GM23338 (cell line): Measurements from ENCODE around the gene MEAK7. TPM values are rescaled to one million over a fixed set of nuclear protein-coding genes. Genes with fewer than 3 reads are reported as not detected.
"Not testable (repeated sequence)": the region's sequence is repeated elsewhere in the genome, so short reads cannot be mapped to it uniquely, and the experiment has no call there.

ENCODE experiments used
- ATAC-seq: fragments of 200-7000 bp; cut with Tn5 transposase; 3 replicates; pipeline ENCODE4 v1.9.1; 2020
- DNase-seq: peaks from one replicate; pipeline ENCODE4 v3.0.0-alpha.2; 2015; ENCODE audit warnings: low spot score
- H2AFZ ChIP-seq: fragments of 200-600 bp; sonication (generic); 2 replicates; pipeline ENCODE4 v1.8.0; 2016; ENCODE audit warnings: antibody characterized with exemption, mild to moderate bottlenecking, moderate library complexity
- H3F3A ChIP-seq: fragments of 200-600 bp; sonication (generic); replicated peaks from 2 replicates; pipeline ENCODE4 v1.8.0; 2017; ENCODE audit warnings: antibody characterized with exemption, mixed run types, low read depth
- H3K27ac ChIP-seq: fragments of 200-600 bp; sonication (generic); 2 replicates; pipeline ENCODE4 v1.6.1; 2016; ENCODE audit warnings: low read depth
- H3K27me3 ChIP-seq: fragments of 200-600 bp; sonication (generic); 2 replicates; pipeline ENCODE4 v1.8.0; 2016; ENCODE audit warnings: mild to moderate bottlenecking, mixed run types, moderate library complexity; ENCODE audit not compliant: insufficient read depth
- H3K36me3 ChIP-seq: fragments of 200-600 bp; sonication (generic); 2 replicates; pipeline ENCODE4 v1.8.0; 2016; ENCODE audit warnings: mild to moderate bottlenecking; ENCODE audit not compliant: insufficient read depth
- H3K4me1 ChIP-seq: fragments of 200-600 bp; sonication (generic); 2 replicates; pipeline ENCODE4 v1.8.0; 2016; ENCODE audit warnings: mild to moderate bottlenecking, moderate library complexity; ENCODE audit not compliant: insufficient read depth
- H3K4me2 ChIP-seq: fragments of 200-600 bp; sonication (generic); 2 replicates; pipeline ENCODE4 v1.7.1; 2017; ENCODE audit warnings: mixed run types
- H3K4me3 ChIP-seq: fragments of 200-600 bp; sonication (generic); 2 replicates; pipeline ENCODE4 v1.6.1; 2016; ENCODE audit warnings: mixed run types
- H3K79me2 ChIP-seq: fragments of 200-600 bp; sonication (generic); replicated peaks from 2 replicates; pipeline ENCODE4 v1.8.0; 2017; ENCODE audit warnings: mild to moderate bottlenecking; ENCODE audit not compliant: insufficient read depth
- H3K9me2 ChIP-seq: fragments of 200-600 bp; sonication (generic); 2 replicates; pipeline ENCODE4 v1.8.0; 2017; ENCODE audit not compliant: insufficient read depth
- H4K20me1 ChIP-seq: fragments of 200-600 bp; sonication (generic); replicated peaks from 2 replicates; pipeline ENCODE4 v1.8.0; 2017; ENCODE audit warnings: mild to moderate bottlenecking; ENCODE audit not compliant: insufficient read depth
- H3K27ac Mint-ChIP-seq: 2 replicates; pipeline ENCODE4 v1.8.0; 2020; ENCODE audit warnings: inconsistent platforms, mild to moderate bottlenecking, moderate library complexity, mixed read lengths
- H3K27me3 Mint-ChIP-seq: 3 replicates; pipeline ENCODE4 v1.8.0; 2022; ENCODE audit warnings: low read depth, mild to moderate bottlenecking, moderate library complexity, mixed read lengths, inconsistent platforms; ENCODE audit not compliant: insufficient read depth, poor library complexity
- H3K36me3 Mint-ChIP-seq: 3 replicates; pipeline ENCODE4 v1.8.0; 2021; ENCODE audit warnings: low read depth, mild to moderate bottlenecking, inconsistent platforms, moderate library complexity, mixed read lengths
- H3K4me1 Mint-ChIP-seq: 3 replicates; pipeline ENCODE4 v1.8.0; 2020; ENCODE audit warnings: mild to moderate bottlenecking, inconsistent platforms, mixed read lengths
- H3K4me3 Mint-ChIP-seq: 3 replicates; pipeline ENCODE4 v1.8.0; 2021; ENCODE audit warnings: moderate library complexity, mild to moderate bottlenecking, inconsistent platforms, mixed read lengths
- H3K9me3 Mint-ChIP-seq: 3 replicates; pipeline ENCODE4 v1.8.0; 2020; ENCODE audit warnings: moderate library complexity, mild to moderate bottlenecking, inconsistent platforms, mixed read lengths
- JUNB ChIP-seq: IDR thresholded peaks from one replicate; pipeline ENCODE4 v1.6.1; 2016; ENCODE audit warnings: antibody characterized with exemption; ENCODE audit not compliant: unreplicated experiment
- NANOG ChIP-seq: IDR thresholded peaks from 2 replicates; pipeline ENCODE4 v1.6.1; 2016; ENCODE audit warnings: antibody characterized with exemption, borderline replicate concordance
- polyA plus RNA-seq: library from polyadenylated mRNA; unstranded; fragments of >200 nt; fragmentation: Nextera tagmentation; extraction: Ambion mirVana; gene quantifications from 2 replicates; pipeline ENCODE4 v1.2.1, GENCODE V29; 2016
- total RNA-seq: library from RNA; depleted of rRNA; stranded (reverse); fragments of >200 nt; shearing (Covaris generic); gene quantifications from 2 replicates; pipeline ENCODE4 v1.2.3, GENCODE V29; 2014
- TF ChIP-seq, protein P1 (sequence below): IDR thresholded peaks from one replicate; pipeline ENCODE4 v1.6.1; 2018; ENCODE audit warnings: antibody characterized with exemption; ENCODE audit not compliant: unreplicated experiment
- TF ChIP-seq, protein P2 (sequence below): fragments of 250-450 bp; sonication (Bioruptor Pico); IDR thresholded peaks from 2 replicates; pipeline ENCODE4 v1.5.0; 2020; ENCODE audit warnings: mild to moderate bottlenecking, moderate library complexity

MEAK7 gene
- total and polyA plus RNA-seq, 2 experiments from 2014 or later = 7.5 to 17.2 TPM

DNA sequence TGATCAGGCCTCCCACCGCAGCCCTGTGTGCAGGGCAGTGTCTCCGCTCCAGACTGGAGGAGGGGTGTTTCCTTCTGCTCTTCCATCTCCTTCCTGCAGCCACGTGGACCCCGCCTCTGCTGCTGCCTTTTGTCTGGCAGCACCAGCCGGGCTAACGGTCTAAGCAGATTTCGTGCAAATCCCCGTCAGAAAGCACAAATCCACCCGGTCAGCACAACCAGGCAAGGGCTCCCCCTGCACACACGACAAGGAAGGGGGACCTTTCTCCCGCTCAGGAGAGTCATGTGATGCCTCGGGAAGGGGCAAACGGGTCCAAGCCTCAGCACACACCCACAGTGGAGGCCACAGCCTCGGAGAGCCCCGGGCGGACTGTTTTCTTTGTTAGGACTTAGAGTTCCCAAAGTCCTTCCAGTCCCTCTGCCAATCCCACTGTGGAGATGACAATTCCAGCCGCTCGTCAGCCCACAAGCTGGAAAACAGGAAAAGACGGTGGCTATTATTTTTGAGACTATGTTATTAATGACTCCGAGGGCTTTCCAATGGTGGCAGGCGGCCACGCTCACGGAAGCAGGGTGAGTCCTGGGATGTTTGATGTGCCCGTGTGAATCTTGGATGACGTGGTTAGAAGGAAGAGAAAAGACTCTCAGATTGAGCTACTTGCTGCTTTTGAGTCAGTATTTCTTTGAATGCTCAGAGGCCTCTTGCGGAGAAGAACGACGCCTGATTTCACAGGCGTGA, 22.5 kb upstream of the MEAK7 start:
- Histone ChIP-seq H3K4me3 (no peak overlapping the region), H3K4me2 (0 out of 2 replicates have a peak overlapping the region, but pooled peaks have one; percentile 26), H4K20me1 (no peaks in the 10 kb centered on the region), H3K4me1 (peaks cover 9% of the 10 kb centered on the region), H3K79me2 (no peaks in the 10 kb centered on the region), H3K9me2 (no peaks in the 10 kb centered on the region), H3F3A (peaks cover 2% of the 10 kb centered on the region; the same call in 1 of the 2 replicates), H2AFZ (peak overlapping the region; percentile 96), H3K36me3 (no peaks in the 10 kb centered on the region), H3K27ac (no peak overlapping the region), H3K27me3 (no peaks in the 10 kb centered on the region)
- DNase-seq = no peak
- Mint-ChIP-seq H3K4me1 (peaks cover 24% of the 10 kb centered on the region), H3K27ac (no peak overlapping the region), H3K9me3 (peaks cover 17% of the 10 kb centered on the region), H3K36me3 (peaks cover 19% of the 10 kb centered on the region), H3K4me3 (no peak overlapping the region), H3K27me3 (peaks cover 18% of the 10 kb centered on the region)
- TF ChIP-seq, protein P1, sequence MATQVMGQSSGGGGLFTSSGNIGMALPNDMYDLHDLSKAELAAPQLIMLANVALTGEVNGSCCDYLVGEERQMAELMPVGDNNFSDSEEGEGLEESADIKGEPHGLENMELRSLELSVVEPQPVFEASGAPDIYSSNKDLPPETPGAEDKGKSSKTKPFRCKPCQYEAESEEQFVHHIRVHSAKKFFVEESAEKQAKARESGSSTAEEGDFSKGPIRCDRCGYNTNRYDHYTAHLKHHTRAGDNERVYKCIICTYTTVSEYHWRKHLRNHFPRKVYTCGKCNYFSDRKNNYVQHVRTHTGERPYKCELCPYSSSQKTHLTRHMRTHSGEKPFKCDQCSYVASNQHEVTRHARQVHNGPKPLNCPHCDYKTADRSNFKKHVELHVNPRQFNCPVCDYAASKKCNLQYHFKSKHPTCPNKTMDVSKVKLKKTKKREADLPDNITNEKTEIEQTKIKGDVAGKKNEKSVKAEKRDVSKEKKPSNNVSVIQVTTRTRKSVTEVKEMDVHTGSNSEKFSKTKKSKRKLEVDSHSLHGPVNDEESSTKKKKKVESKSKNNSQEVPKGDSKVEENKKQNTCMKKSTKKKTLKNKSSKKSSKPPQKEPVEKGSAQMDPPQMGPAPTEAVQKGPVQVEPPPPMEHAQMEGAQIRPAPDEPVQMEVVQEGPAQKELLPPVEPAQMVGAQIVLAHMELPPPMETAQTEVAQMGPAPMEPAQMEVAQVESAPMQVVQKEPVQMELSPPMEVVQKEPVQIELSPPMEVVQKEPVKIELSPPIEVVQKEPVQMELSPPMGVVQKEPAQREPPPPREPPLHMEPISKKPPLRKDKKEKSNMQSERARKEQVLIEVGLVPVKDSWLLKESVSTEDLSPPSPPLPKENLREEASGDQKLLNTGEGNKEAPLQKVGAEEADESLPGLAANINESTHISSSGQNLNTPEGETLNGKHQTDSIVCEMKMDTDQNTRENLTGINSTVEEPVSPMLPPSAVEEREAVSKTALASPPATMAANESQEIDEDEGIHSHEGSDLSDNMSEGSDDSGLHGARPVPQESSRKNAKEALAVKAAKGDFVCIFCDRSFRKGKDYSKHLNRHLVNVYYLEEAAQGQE = no peak
- TF ChIP-seq NANOG = no peak
- TF ChIP-seq, protein P2, sequence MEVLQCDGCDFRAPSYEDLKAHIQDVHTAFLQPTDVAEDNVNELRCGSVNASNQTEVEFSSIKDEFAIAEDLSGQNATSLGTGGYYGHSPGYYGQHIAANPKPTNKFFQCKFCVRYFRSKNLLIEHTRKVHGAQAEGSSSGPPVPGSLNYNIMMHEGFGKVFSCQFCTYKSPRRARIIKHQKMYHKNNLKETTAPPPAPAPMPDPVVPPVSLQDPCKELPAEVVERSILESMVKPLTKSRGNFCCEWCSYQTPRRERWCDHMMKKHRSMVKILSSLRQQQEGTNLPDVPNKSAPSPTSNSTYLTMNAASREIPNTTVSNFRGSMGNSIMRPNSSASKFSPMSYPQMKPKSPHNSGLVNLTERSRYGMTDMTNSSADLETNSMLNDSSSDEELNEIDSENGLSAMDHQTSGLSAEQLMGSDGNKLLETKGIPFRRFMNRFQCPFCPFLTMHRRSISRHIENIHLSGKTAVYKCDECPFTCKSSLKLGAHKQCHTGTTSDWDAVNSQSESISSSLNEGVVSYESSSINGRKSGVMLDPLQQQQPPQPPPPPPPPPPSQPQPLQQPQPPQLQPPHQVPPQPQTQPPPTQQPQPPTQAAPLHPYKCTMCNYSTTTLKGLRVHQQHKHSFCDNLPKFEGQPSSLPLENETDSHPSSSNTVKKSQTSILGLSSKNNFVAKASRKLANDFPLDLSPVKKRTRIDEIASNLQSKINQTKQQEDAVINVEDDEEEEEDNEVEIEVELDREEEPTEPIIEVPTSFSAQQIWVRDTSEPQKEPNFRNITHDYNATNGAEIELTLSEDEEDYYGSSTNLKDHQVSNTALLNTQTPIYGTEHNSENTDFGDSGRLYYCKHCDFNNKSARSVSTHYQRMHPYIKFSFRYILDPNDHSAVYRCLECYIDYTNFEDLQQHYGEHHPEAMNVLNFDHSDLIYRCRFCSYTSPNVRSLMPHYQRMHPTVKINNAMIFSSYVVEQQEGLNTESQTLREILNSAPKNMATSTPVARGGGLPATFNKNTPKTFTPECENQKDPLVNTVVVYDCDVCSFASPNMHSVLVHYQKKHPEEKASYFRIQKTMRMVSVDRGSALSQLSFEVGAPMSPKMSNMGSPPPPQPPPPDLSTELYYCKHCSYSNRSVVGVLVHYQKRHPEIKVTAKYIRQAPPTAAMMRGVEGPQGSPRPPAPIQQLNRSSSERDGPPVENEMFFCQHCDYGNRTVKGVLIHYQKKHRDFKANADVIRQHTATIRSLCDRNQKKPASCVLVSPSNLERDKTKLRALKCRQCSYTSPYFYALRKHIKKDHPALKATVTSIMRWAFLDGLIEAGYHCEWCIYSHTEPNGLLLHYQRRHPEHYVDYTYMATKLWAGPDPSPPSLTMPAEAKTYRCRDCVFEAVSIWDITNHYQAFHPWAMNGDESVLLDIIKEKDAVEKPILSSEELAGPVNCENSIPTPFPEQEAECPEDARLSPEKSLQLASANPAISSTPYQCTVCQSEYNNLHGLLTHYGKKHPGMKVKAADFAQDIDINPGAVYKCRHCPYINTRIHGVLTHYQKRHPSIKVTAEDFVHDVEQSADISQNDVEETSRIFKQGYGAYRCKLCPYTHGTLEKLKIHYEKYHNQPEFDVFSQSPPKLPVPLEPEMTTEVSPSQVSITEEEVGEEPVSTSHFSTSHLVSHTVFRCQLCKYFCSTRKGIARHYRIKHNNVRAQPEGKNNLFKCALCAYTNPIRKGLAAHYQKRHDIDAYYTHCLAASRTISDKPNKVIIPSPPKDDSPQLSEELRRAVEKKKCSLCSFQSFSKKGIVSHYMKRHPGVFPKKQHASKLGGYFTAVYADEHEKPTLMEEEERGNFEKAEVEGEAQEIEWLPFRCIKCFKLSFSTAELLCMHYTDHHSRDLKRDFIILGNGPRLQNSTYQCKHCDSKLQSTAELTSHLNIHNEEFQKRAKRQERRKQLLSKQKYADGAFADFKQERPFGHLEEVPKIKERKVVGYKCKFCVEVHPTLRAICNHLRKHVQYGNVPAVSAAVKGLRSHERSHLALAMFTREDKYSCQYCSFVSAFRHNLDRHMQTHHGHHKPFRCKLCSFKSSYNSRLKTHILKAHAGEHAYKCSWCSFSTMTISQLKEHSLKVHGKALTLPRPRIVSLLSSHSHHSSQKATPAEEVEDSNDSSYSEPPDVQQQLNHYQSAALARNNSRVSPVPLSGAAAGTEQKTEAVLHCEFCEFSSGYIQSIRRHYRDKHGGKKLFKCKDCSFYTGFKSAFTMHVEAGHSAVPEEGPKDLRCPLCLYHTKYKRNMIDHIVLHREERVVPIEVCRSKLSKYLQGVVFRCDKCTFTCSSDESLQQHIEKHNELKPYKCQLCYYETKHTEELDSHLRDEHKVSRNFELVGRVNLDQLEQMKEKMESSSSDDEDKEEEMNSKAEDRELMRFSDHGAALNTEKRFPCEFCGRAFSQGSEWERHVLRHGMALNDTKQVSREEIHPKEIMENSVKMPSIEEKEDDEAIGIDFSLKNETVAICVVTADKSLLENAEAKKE (CRISPR knock-in tag) = no peak
- no peak for TF ChIP-seq JUNB
- ATAC-seq = peak; percentile 36

DNA sequence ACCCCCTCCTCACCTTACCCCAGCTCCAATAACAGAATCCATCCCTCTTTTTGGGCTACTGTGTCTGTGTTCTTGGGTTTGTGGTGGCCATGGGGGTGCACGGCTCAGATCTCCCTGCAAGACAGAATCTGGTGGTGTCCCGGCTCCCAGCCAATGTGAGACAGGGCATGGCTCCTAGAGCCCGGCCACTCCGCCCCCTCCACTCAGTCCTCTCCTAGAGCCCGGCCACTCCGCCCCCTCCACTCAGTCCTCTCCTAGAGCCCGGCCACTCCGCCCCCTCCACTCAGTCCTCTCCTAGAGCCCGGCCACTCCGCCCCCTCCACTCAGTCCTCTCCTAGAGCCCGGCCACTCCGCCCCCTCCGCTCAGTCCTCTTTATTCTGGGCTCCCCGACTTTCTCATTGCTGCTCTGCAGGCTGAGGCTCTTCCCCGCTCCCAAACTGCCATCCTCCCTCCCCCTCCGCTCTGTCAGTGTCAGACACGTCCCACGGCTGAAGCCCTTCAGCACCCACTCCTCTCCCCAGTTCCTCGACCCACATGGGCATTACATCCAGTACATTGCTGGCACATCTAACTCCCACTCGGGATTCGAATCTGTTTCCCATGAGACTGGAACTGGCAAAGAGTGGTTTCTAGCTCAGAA, 20.6 kb upstream of the MEAK7 start:
- H3K9me2 ChIP-seq, H3K27me3 ChIP-seq, H3K4me3 ChIP-seq, H3F3A ChIP-seq, H3K4me2 ChIP-seq, H3K27ac Mint-ChIP-seq, H3K4me1 ChIP-seq, H3K4me3 Mint-ChIP-seq, H3K27ac ChIP-seq, H4K20me1 ChIP-seq, DNase-seq, H3K79me2 ChIP-seq, H2AFZ ChIP-seq, H3K36me3 ChIP-seq: not testable (repeated sequence)
- peak; percentile 34; the same call in 2 of the 3 replicates for ATAC-seq
- H3K9me3 Mint-ChIP-seq = peaks cover 11% of the 10 kb centered on the region
- H3K27me3 Mint-ChIP-seq = peaks cover 12% of the 10 kb centered on the region
- H3K36me3 Mint-ChIP-seq = peaks cover 11% of the 10 kb centered on the region
- peaks cover 19% of the 10 kb centered on the region for H3K4me1 Mint-ChIP-seq
